HEK293 (cell line): ENCODE measurements around the gene DNMT1.

ENCODE experiments used
- GLI2 ChIP-seq: fragments of 450-650 bp; formaldehyde crosslinking; IDR thresholded peaks from 2 replicates; pipeline ENCODE4; 2017; ENCODE audit warnings: missing biosample characterization, missing genetic modification characterization, low read depth, borderline replicate concordance
- HOXC10 ChIP-seq: sonication (generic); formaldehyde crosslinking; IDR thresholded peaks from 2 replicates; pipeline ENCODE4 v1.8.1; 2023; ENCODE audit warnings: mild to moderate bottlenecking, missing genetic modification reagents
- IKZF3 ChIP-seq: fragments of 450-650 bp; IDR thresholded peaks from 2 replicates; pipeline ENCODE4 v1.5.0; 2018; ENCODE audit warnings: missing biosample characterization, mild to moderate bottlenecking, missing genetic modification characterization, moderate library complexity
- ZBTB17 ChIP-seq: fragments of 450-650 bp; formaldehyde crosslinking; IDR thresholded peaks from 2 replicates; pipeline ENCODE4 v1.5.1; 2016; ENCODE audit warnings: missing biosample characterization, missing genetic modification characterization
- ZNF10 ChIP-seq: fragments of 450-650 bp; formaldehyde crosslinking; IDR thresholded peaks from 2 replicates; pipeline ENCODE4 v1.5.1; 2017; ENCODE audit warnings: missing biosample characterization, missing genetic modification characterization
- ZNF157 ChIP-seq: fragments of 450-650 bp; formaldehyde crosslinking; IDR thresholded peaks from 2 replicates; pipeline ENCODE4 v1.5.1; 2016; ENCODE audit warnings: missing biosample characterization, missing genetic modification characterization
- ZNF175 ChIP-seq: fragments of 450-650 bp; formaldehyde crosslinking; IDR thresholded peaks from 2 replicates; pipeline ENCODE4 v1.5.1; 2016; ENCODE audit warnings: missing biosample characterization, missing genetic modification characterization
- ZNF184 ChIP-seq: fragments of 450-650 bp; IDR thresholded peaks from 2 replicates; pipeline ENCODE4 v1.5.1; 2018; ENCODE audit warnings: missing biosample characterization, mild to moderate bottlenecking, missing genetic modification characterization
- ZNF19 ChIP-seq: fragments of 450-650 bp; formaldehyde crosslinking; IDR thresholded peaks from 2 replicates; pipeline ENCODE4; 2016; ENCODE audit warnings: missing biosample characterization, missing genetic modification characterization, low read depth
- ZNF214 ChIP-seq: fragments of 450-650 bp; formaldehyde crosslinking; IDR thresholded peaks from 2 replicates; pipeline ENCODE4 v1.5.1; 2017; ENCODE audit warnings: missing biosample characterization, mild to moderate bottlenecking, missing genetic modification characterization, borderline replicate concordance
- ZNF248 ChIP-seq: fragments of 450-650 bp; formaldehyde crosslinking; IDR thresholded peaks from 2 replicates; pipeline ENCODE4 v1.5.1; 2017; ENCODE audit warnings: missing biosample characterization, missing genetic modification characterization
- ZNF501 ChIP-seq: fragments of 450-650 bp; formaldehyde crosslinking; IDR thresholded peaks from 2 replicates; pipeline ENCODE4 v1.5.1; 2016; ENCODE audit warnings: missing biosample characterization, missing genetic modification characterization
- ZNF560 ChIP-seq: fragments of 450-650 bp; formaldehyde crosslinking; IDR thresholded peaks from 2 replicates; pipeline ENCODE4 v1.5.1; 2017; ENCODE audit warnings: missing biosample characterization, missing genetic modification characterization, borderline replicate concordance
- ZNF626 ChIP-seq: fragments of 450-650 bp; sonication (Bioruptor Pico); formaldehyde crosslinking; IDR thresholded peaks from 2 replicates; pipeline ENCODE4 v1.5.1; 2018; ENCODE audit warnings: missing biosample characterization, missing genetic modification characterization, inconsistent platforms
- ZNF677 ChIP-seq: fragments of 450-650 bp; IDR thresholded peaks from 2 replicates; pipeline ENCODE4 v1.5.0; 2018; ENCODE audit warnings: missing biosample characterization, mild to moderate bottlenecking, missing genetic modification characterization, moderate library complexity
- ZNF776 ChIP-seq: fragments of 450-650 bp; formaldehyde crosslinking; IDR thresholded peaks from 2 replicates; pipeline ENCODE4 v1.5.0; 2017; ENCODE audit warnings: missing biosample characterization, missing genetic modification characterization, borderline replicate concordance
- TF ChIP-seq, protein P1 (sequence below): fragments of 450-650 bp; formaldehyde crosslinking; IDR thresholded peaks from 2 replicates; pipeline ENCODE4 v1.5.1; 2017; ENCODE audit warnings: missing biosample characterization, missing genetic modification characterization
- TF ChIP-seq, protein P2 (sequence below): fragments of 450-650 bp; formaldehyde crosslinking; IDR thresholded peaks from 2 replicates; pipeline ENCODE4 v1.5.1; 2016; ENCODE audit warnings: missing biosample characterization, missing genetic modification characterization, low read depth
- TF ChIP-seq, protein P3 (sequence below): fragments of 450-650 bp; formaldehyde crosslinking; IDR thresholded peaks from 2 replicates; pipeline ENCODE4 v1.5.1; 2016; ENCODE audit warnings: missing biosample characterization, missing genetic modification characterization, borderline replicate concordance
- TF ChIP-seq, protein P4 (sequence below): fragments of 450-650 bp; formaldehyde crosslinking; IDR thresholded peaks from 2 replicates; pipeline ENCODE4 v1.5.1; 2016; ENCODE audit warnings: missing biosample characterization, missing genetic modification characterization
- TF ChIP-seq, protein P5 (sequence below): fragments of 450-650 bp; formaldehyde crosslinking; conservative IDR thresholded peaks from 2 replicates; pipeline ENCODE4 v1.5.1; 2016; ENCODE audit warnings: low read depth, missing biosample characterization, missing genetic modification characterization
- TF ChIP-seq, protein P6 (sequence below): fragments of 450-650 bp; formaldehyde crosslinking; IDR thresholded peaks from 2 replicates; pipeline ENCODE4 v1.5.1; 2016; ENCODE audit warnings: missing biosample characterization, missing genetic modification characterization
- TF ChIP-seq, protein P7 (sequence below): fragments of 450-650 bp; formaldehyde crosslinking; IDR thresholded peaks from 2 replicates; pipeline ENCODE4 v1.5.1; 2016; ENCODE audit warnings: missing biosample characterization, missing genetic modification characterization

DNMT1 gene

DNA sequence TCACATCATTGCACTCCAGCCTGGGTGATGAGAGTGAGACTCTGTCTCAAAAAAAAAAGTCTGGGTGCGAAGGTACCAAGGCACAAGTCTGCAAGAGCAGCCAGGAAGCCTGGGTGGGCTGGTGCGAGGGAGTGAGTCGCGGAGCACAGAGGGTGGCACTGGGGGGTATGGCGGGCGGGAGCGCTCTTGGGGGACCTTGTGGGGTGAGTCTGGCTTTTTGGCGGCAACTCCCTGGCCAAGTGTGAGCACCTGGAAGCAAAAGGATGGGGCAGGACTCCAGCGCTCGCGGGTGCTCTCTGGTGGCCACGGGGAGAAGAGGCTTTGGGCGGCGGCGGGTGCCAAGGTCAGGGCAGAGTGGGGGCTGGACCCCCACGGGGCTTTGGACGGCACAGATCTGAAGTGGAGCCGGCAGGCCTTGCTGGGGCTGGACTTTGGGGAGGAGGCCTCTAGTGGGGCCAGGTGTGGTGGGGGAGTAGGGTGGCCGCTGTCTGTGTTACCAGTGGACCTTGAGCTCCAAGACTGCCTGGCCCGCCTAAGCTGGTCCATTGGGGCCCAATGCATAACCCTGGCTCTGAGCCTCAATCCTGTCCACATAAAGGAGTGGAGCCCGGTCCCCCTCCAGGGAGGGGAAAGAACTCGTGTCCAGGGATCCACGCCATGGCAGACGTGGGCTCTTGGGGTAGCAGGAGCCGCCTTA, 81.7 kb downstream of the DNMT1 start (continued):
- TF ChIP-seq ZNF776 (tag by site-specific recombination) (no peak), ZNF501 (tag by site-specific recombination) (no peak), ZNF19 (tag by site-specific recombination) (no peak), GLI2 (tag by site-specific recombination) (no peak), HOXC10 (CRISPR knock-in tag) (no peak), ZBTB17 (peak; percentile 39; the same call in 1 of the 2 replicates), ZNF157 (tag by site-specific recombination) (no peak), ZNF560 (no peak), ZNF248 (no peak), ZNF677 (tag by site-specific recombination) (no peak), ZNF626 (no peak), IKZF3 (tag by site-specific recombination) (no peak), ZNF214 (tag by site-specific recombination) (no peak), ZNF10 (tag by site-specific recombination) (no peak), ZNF175 (tag by site-specific recombination) (no peak), ZNF184 (tag by site-specific recombination) (no peak)
- TF ChIP-seq, protein P1, sequence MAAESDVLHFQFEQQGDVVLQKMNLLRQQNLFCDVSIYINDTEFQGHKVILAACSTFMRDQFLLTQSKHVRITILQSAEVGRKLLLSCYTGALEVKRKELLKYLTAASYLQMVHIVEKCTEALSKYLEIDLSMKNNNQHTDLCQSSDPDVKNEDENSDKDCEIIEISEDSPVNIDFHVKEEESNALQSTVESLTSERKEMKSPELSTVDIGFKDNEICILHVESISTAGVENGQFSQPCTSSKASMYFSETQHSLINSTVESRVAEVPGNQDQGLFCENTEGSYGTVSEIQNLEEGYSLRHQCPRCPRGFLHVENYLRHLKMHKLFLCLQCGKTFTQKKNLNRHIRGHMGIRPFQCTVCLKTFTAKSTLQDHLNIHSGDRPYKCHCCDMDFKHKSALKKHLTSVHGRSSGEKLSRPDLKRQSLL (tag by site-specific recombination), result no peak
- TF ChIP-seq, protein P2, sequence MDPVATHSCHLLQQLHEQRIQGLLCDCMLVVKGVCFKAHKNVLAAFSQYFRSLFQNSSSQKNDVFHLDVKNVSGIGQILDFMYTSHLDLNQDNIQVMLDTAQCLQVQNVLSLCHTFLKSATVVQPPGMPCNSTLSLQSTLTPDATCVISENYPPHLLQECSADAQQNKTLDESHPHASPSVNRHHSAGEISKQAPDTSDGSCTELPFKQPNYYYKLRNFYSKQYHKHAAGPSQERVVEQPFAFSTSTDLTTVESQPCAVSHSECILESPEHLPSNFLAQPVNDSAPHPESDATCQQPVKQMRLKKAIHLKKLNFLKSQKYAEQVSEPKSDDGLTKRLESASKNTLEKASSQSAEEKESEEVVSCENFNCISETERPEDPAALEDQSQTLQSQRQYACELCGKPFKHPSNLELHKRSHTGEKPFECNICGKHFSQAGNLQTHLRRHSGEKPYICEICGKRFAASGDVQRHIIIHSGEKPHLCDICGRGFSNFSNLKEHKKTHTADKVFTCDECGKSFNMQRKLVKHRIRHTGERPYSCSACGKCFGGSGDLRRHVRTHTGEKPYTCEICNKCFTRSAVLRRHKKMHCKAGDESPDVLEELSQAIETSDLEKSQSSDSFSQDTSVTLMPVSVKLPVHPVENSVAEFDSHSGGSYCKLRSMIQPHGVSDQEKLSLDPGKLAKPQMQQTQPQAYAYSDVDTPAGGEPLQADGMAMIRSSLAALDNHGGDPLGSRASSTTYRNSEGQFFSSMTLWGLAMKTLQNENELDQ, result no peak
- TF ChIP-seq, protein P3, sequence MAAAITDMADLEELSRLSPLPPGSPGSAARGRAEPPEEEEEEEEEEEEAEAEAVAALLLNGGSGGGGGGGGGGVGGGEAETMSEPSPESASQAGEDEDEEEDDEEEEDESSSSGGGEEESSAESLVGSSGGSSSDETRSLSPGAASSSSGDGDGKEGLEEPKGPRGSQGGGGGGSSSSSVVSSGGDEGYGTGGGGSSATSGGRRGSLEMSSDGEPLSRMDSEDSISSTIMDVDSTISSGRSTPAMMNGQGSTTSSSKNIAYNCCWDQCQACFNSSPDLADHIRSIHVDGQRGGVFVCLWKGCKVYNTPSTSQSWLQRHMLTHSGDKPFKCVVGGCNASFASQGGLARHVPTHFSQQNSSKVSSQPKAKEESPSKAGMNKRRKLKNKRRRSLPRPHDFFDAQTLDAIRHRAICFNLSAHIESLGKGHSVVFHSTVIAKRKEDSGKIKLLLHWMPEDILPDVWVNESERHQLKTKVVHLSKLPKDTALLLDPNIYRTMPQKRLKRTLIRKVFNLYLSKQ (tag by site-specific recombination), result no peak
- TF ChIP-seq, protein P4, sequence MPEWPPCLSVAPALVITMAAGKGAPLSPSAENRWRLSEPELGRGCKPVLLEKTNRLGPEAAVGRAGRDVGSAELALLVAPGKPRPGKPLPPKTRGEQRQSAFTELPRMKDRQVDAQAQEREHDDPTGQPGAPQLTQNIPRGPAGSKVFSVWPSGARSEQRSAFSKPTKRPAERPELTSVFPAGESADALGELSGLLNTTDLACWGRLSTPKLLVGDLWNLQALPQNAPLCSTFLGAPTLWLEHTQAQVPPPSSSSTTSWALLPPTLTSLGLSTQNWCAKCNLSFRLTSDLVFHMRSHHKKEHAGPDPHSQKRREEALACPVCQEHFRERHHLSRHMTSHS, result no peak
- TF ChIP-seq, protein P5, sequence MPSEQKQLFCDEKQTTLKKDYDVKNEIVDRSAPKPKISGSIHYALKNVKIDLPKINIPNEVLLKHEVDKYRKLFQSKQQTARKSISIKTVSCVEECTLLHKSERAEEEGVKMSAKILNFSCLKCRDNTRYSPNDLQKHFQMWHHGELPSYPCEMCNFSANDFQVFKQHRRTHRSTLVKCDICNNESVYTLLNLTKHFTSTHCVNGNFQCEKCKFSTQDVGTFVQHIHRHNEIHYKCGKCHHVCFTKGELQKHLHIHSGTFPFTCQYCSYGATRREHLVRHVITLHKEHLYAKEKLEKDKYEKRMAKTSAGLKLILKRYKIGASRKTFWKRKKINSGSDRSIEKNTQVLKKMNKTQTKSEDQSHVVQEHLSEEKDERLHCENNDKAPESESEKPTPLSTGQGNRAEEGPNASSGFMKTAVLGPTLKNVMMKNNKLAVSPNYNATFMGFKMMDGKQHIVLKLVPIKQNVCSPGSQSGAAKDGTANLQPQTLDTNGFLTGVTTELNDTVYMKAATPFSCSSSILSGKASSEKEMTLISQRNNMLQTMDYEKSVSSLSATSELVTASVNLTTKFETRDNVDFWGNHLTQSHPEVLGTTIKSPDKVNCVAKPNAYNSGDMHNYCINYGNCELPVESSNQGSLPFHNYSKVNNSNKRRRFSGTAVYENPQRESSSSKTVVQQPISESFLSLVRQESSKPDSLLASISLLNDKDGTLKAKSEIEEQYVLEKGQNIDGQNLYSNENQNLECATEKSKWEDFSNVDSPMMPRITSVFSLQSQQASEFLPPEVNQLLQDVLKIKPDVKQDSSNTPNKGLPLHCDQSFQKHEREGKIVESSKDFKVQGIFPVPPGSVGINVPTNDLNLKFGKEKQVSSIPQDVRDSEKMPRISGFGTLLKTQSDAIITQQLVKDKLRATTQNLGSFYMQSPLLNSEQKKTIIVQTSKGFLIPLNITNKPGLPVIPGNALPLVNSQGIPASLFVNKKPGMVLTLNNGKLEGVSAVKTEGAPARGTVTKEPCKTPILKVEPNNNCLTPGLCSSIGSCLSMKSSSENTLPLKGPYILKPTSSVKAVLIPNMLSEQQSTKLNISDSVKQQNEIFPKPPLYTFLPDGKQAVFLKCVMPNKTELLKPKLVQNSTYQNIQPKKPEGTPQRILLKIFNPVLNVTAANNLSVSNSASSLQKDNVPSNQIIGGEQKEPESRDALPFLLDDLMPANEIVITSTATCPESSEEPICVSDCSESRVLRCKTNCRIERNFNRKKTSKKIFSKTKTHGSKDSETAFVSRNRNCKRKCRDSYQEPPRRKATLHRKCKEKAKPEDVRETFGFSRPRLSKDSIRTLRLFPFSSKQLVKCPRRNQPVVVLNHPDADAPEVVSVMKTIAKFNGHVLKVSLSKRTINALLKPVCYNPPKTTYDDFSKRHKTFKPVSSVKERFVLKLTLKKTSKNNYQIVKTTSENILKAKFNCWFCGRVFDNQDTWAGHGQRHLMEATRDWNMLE, result no peak
- TF ChIP-seq, protein P6, sequence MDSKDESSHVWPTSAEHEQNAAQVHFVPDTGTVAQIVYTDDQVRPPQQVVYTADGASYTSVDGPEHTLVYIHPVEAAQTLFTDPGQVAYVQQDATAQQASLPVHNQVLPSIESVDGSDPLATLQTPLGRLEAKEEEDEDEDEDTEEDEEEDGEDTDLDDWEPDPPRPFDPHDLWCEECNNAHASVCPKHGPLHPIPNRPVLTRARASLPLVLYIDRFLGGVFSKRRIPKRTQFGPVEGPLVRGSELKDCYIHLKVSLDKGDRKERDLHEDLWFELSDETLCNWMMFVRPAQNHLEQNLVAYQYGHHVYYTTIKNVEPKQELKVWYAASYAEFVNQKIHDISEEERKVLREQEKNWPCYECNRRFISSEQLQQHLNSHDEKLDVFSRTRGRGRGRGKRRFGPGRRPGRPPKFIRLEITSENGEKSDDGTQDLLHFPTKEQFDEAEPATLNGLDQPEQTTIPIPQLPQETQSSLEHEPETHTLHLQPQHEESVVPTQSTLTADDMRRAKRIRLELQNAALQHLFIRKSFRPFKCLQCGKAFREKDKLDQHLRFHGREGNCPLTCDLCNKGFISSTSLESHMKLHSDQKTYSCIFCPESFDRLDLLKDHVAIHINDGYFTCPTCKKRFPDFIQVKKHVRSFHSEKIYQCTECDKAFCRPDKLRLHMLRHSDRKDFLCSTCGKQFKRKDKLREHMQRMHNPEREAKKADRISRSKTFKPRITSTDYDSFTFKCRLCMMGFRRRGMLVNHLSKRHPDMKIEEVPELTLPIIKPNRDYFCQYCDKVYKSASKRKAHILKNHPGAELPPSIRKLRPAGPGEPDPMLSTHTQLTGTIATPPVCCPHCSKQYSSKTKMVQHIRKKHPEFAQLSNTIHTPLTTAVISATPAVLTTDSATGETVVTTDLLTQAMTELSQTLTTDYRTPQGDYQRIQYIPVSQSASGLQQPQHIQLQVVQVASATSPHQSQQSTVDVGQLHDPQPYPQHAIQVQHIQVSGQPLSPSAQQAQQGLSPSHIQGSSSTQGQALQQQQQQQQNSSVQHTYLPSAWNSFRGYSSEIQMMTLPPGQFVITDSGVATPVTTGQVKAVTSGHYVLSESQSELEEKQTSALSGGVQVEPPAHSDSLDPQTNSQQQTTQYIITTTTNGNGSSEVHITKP (tag by site-specific recombination), result no peak
- TF ChIP-seq, protein P7, sequence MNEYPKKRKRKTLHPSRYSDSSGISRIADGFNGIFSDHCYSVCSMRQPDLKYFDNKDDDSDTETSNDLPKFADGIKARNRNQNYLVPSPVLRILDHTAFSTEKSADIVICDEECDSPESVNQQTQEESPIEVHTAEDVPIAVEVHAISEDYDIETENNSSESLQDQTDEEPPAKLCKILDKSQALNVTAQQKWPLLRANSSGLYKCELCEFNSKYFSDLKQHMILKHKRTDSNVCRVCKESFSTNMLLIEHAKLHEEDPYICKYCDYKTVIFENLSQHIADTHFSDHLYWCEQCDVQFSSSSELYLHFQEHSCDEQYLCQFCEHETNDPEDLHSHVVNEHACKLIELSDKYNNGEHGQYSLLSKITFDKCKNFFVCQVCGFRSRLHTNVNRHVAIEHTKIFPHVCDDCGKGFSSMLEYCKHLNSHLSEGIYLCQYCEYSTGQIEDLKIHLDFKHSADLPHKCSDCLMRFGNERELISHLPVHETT, result no peak
